GM19099 (cell line): ENCODE data around the gene GALNTL6.

Source experiments
- POLR2A ChIP-seq: IDR thresholded peaks from 3 replicates; pipeline ENCODE4 v1.6.1; 2011; ENCODE audit warnings: low read depth; ENCODE audit not compliant: insufficient read length; ENCODE audit errors: extremely low read depth

Gene GALNTL6

GRCh38 chr4:172649143-172649542 lies 835.9 kb downstream of the GALNTL6 start:
- TF ChIP-seq POLR2A: no peak

- no peak for TF ChIP-seq POLR2A
Observed at GRCh38 chr4:172650758-172651530, 837.7 kb downstream of the GALNTL6 start.

GRCh38 chr4:172651961-172652360 lies 838.8 kb downstream of the GALNTL6 start:
- no peak for TF ChIP-seq POLR2A

- TF ChIP-seq POLR2A: no peak
Observed at GRCh38 chr4:172652369-172652768, 839.2 kb downstream of the GALNTL6 start.

GRCh38 chr4:172653676-172654075 lies 840.5 kb downstream of the GALNTL6 start:
- no peak for TF ChIP-seq POLR2A

GRCh38 chr4:172654457-172654856 lies 841.3 kb downstream of the GALNTL6 start:
- no peak for TF ChIP-seq POLR2A

- no peak for TF ChIP-seq POLR2A
Observed at GRCh38 chr4:172656055-172656454, 842.9 kb downstream of the GALNTL6 start.

- no peak for TF ChIP-seq POLR2A
Observed at GRCh38 chr4:172657081-172657480, 843.9 kb downstream of the GALNTL6 start.

GRCh38 chr4:172660251-172660650 lies 847.0 kb downstream of the GALNTL6 start:
- TF ChIP-seq POLR2A: no peak

- no peak for TF ChIP-seq POLR2A
Observed at GRCh38 chr4:172662113-172662512, 848.9 kb downstream of the GALNTL6 start.

GRCh38 chr4:172666711-172667368 lies 853.6 kb downstream of the GALNTL6 start:
- TF ChIP-seq POLR2A: no peak

- TF ChIP-seq POLR2A: no peak
Observed at GRCh38 chr4:172674811-172675210, 861.6 kb downstream of the GALNTL6 start.

GRCh38 chr4:172675232-172675631 lies 862.0 kb downstream of the GALNTL6 start:
- TF ChIP-seq POLR2A: no peak

GRCh38 chr4:172680691-172681090 lies 867.5 kb downstream of the GALNTL6 start:
- TF ChIP-seq POLR2A: no peak

GRCh38 chr4:172683021-172683420 lies 869.8 kb downstream of the GALNTL6 start:
- TF ChIP-seq POLR2A: no peak

GRCh38 chr4:172686021-172686420 lies 872.8 kb downstream of the GALNTL6 start:
- no peak for TF ChIP-seq POLR2A

GRCh38 chr4:172688534-172688933 lies 875.3 kb downstream of the GALNTL6 start:
- TF ChIP-seq POLR2A: no peak

GRCh38 chr4:172691552-172691951 lies 878.3 kb downstream of the GALNTL6 start:
- TF ChIP-seq POLR2A: no peak
